Transverse colon (tissue), 4 donors: ENCODE measurements around the gene THTPA.

Source experiments
- CTCF ChIP-seq, 5 experiments: fragments of 200-600 bp in 3 of 5; fragments of 450-650 bp in 2 of 5; sonication (generic) in 3 of 5; IDR thresholded peaks; 1 replicate in 2 of 5; 2 replicates in 3 of 5; pipeline ENCODE4 v1.5.1; 2016 to 2017; ENCODE audit warnings: antibody characterized with exemption in 5 of 5, inconsistent platforms in 3 of 5, mild to moderate bottlenecking in 2 of 5, moderate library complexity in 1 of 5
- EP300 ChIP-seq: sonication (generic); formaldehyde crosslinking; IDR thresholded peaks from one replicate; pipeline ENCODE4 v1.6.1; 2017; ENCODE audit warnings: antibody characterized with exemption, low read depth
- POLR2A ChIP-seq: fragments of 450-650 bp; IDR thresholded peaks from one replicate; pipeline ENCODE4 v1.6.1; 2016; ENCODE audit warnings: antibody characterized with exemption, mild to moderate bottlenecking, moderate library complexity
- POLR2AphosphoS5 ChIP-seq, 3 donors: sonication (generic); formaldehyde crosslinking; IDR thresholded peaks; one replicate each; pipeline ENCODE4 v1.6.1; 2016; ENCODE audit warnings: antibody characterized with exemption in 3 of 3

- TF ChIP-seq EP300 (no peak), CTCF (IDR thresholded peaks at IDR 0.05) (no peak), POLR2AphosphoS5 (IDR thresholded peaks at IDR 0.05) (peak in 1 of 3 donors; percentile 11), POLR2A (no peak)
Measured at GRCh38 chr14:23551266-23552028, 4.6 kb upstream of the THTPA start, which contains the start of gene ZFHX2.
